Panc1 (cell line): ENCODE data around the gene PCYT2.

ENCODE experiments used
- SIN3A ChIP-seq: IDR thresholded peaks from 2 replicates; pipeline ENCODE4 v1.6.1; 2012; ENCODE audit warnings: low read depth, mild to moderate bottlenecking, low read length, moderate library complexity, borderline replicate concordance; ENCODE audit not compliant: insufficient read depth
- TF ChIP-seq, protein P1 (sequence below): fragments of 450-650 bp; IDR thresholded peaks from 2 replicates; pipeline ENCODE4 v1.5.1; 2017; ENCODE audit warnings: mild to moderate bottlenecking
- TF ChIP-seq, protein P2 (sequence below), 2 experiments: IDR thresholded peaks; 2 replicates each; pipeline ENCODE4 v1.6.1; 2011 to 2012; ENCODE audit warnings: low read depth in 2 of 2, control low read depth in 1 of 2, low read length in 1 of 2, mild to moderate bottlenecking in 1 of 2, moderate library complexity in 1 of 2; ENCODE audit not compliant: insufficient read depth in 1 of 2

DNA sequence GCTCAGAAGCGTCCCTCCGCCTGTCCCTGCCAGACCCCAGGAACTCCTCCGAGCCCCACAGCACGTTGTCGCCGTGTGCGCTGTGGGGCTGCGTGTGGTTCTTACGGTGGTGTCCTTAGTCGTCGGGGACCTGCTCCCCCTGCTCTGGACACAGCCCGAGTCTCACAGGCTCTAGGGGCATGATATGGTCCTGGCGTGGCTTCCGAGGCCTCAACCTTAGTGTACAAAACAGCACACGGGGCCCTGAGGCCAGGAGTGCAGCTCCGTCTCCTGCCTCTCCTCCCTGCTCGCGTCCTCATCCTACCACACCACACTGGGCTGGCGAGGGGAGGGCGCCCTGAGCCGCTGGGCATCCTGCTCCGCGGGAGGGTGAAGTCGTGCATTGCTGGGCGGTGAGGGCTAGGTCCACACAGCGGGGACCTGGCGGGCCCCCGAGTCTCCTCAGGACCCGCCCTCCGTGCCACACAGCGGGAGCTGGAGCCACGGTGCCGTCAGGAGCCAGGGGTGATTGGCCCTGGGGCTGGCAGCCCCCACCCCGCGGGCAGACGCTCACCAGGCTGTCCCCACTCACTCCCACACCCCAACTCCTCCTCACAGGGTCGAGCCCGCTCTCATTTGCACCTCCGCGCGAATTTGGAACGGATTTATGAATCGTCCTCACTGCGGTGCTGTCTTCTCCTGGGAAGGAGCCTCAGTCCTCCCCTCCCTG lies 17.5 kb upstream of the PCYT2 start:
- TF ChIP-seq, protein P1, sequence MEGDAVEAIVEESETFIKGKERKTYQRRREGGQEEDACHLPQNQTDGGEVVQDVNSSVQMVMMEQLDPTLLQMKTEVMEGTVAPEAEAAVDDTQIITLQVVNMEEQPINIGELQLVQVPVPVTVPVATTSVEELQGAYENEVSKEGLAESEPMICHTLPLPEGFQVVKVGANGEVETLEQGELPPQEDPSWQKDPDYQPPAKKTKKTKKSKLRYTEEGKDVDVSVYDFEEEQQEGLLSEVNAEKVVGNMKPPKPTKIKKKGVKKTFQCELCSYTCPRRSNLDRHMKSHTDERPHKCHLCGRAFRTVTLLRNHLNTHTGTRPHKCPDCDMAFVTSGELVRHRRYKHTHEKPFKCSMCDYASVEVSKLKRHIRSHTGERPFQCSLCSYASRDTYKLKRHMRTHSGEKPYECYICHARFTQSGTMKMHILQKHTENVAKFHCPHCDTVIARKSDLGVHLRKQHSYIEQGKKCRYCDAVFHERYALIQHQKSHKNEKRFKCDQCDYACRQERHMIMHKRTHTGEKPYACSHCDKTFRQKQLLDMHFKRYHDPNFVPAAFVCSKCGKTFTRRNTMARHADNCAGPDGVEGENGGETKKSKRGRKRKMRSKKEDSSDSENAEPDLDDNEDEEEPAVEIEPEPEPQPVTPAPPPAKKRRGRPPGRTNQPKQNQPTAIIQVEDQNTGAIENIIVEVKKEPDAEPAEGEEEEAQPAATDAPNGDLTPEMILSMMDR = no peak
- no peak; the same call in 1 of the 2 replicates for TF ChIP-seq SIN3A
- TF ChIP-seq, protein P2, sequence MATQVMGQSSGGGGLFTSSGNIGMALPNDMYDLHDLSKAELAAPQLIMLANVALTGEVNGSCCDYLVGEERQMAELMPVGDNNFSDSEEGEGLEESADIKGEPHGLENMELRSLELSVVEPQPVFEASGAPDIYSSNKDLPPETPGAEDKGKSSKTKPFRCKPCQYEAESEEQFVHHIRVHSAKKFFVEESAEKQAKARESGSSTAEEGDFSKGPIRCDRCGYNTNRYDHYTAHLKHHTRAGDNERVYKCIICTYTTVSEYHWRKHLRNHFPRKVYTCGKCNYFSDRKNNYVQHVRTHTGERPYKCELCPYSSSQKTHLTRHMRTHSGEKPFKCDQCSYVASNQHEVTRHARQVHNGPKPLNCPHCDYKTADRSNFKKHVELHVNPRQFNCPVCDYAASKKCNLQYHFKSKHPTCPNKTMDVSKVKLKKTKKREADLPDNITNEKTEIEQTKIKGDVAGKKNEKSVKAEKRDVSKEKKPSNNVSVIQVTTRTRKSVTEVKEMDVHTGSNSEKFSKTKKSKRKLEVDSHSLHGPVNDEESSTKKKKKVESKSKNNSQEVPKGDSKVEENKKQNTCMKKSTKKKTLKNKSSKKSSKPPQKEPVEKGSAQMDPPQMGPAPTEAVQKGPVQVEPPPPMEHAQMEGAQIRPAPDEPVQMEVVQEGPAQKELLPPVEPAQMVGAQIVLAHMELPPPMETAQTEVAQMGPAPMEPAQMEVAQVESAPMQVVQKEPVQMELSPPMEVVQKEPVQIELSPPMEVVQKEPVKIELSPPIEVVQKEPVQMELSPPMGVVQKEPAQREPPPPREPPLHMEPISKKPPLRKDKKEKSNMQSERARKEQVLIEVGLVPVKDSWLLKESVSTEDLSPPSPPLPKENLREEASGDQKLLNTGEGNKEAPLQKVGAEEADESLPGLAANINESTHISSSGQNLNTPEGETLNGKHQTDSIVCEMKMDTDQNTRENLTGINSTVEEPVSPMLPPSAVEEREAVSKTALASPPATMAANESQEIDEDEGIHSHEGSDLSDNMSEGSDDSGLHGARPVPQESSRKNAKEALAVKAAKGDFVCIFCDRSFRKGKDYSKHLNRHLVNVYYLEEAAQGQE (IDR thresholded peaks at IDR 0.05; ENCODE audit: insufficient read depth in 1 of 2, low read depth in 2 of 2, low read length in 1 of 2) = no peak; a peak in 1 of 4 replicates
